Eye (tissue), 1 donor: ENCODE measurements around the gene FOSL1.

Source experiments
- DNase-seq: peaks from one replicate; pipeline ENCODE4 v3.0.0-alpha.2; 2015

Gene FOSL1

GRCh38 chr11:65880844-65881421 is 19.3 kb downstream of the FOSL1 start:
- no peak for DNase-seq

GRCh38 chr11:65880027-65880426 is 20.2 kb downstream of the FOSL1 start:
- no peak for DNase-seq

GRCh38 chr11:65879617-65880016 is 20.6 kb downstream of the FOSL1 start, which contains the start of gene CTSW:
Gene CTSW, plus strand, starts transcription at chr11:65879837. Its CDS starts 18 bp downstream, at chr11:65879855.
- no peak for DNase-seq

GRCh38 chr11:65873318-65874156 is 26.7 kb downstream of the FOSL1 start:
- peak; percentile 98 for DNase-seq

- peak; percentile 62 for DNase-seq
Measured at GRCh38 chr11:65872586-65873317, 27.4 kb downstream of the FOSL1 start, which contains the start of gene EFEMP2. Gene EFEMP2, minus strand, starts transcription at chr11:65872800. Its CDS starts 446 bp downstream, at chr11:65872354.

- DNase-seq, result peak; percentile 48
Measured at GRCh38 chr11:65871811-65872548, 28.2 kb downstream of the FOSL1 start.

GRCh38 chr11:65870706-65871681 is 29.2 kb downstream of the FOSL1 start:
- no peak for DNase-seq

GRCh38 chr11:65870307-65870658 is 29.9 kb downstream of the FOSL1 start:
- no peak for DNase-seq

GRCh38 chr11:65869643-65870306 is 30.4 kb downstream of the FOSL1 start:
- DNase-seq, result no peak

- no peak for DNase-seq
Measured at GRCh38 chr11:65868907-65869306, 31.3 kb downstream of the FOSL1 start.

GRCh38 chr11:65868076-65868667 is 32.0 kb downstream of the FOSL1 start:
- peak; percentile 64 for DNase-seq

- peak; percentile 48 for DNase-seq
Measured at GRCh38 chr11:65867284-65868071, 32.7 kb downstream of the FOSL1 start.

- no peak for DNase-seq
Measured at GRCh38 chr11:65866509-65867283, 33.5 kb downstream of the FOSL1 start.

- no peak for DNase-seq
Measured at GRCh38 chr11:65865550-65866172, 34.5 kb downstream of the FOSL1 start.

GRCh38 chr11:65864706-65865471 is 35.3 kb downstream of the FOSL1 start:
- no peak for DNase-seq

- DNase-seq, result no peak
Measured at GRCh38 chr11:65863889-65864705, 36.1 kb downstream of the FOSL1 start.
